Left ventricle myocardium inferior (tissue), 1 donor: ENCODE measurements around the gene NAPA. TPM values are rescaled to one million over a fixed set of nuclear protein-coding genes. Genes with fewer than 3 reads are reported as not detected.

ENCODE experiments used
- DNase-seq: peaks from one replicate; pipeline ENCODE4 v3.0.0-alpha.2; 2020
- H3K27ac ChIP-seq: fragments of 200-600 bp; replicated peaks from 2 replicates; pipeline ENCODE4 v1.8.0; 2021
- H3K27me3 ChIP-seq: fragments of 200-600 bp; 2 replicates; pipeline ENCODE4 v1.8.0; 2021; ENCODE audit warnings: low read depth
- H3K36me3 ChIP-seq: fragments of 200-600 bp; 2 replicates; pipeline ENCODE4 v1.8.0; 2021
- H3K4me1 ChIP-seq: fragments of 200-600 bp; 2 replicates; pipeline ENCODE4 v1.8.0; 2021
- H3K4me3 ChIP-seq: fragments of 200-600 bp; 2 replicates; pipeline ENCODE4 v1.8.0; 2021; ENCODE audit warnings: mild to moderate bottlenecking, moderate library complexity
- H3K9me3 ChIP-seq: fragments of 200-600 bp; replicated peaks from 2 replicates; pipeline ENCODE4 v1.8.0; 2021
- intact Hi-C: fragments of 100-400 bp; cut with micrococcal nuclease; formaldehyde crosslinking; loops from one replicate; pipeline ENCODE4 v1.11.0; 2022
- total RNA-seq: library from RNA; stranded (reverse); fragmentation: NEBNext Ultra II Directional; extraction: Animal tissue kit (Norgen Biotek cat#: 25700); gene quantifications from one replicate; pipeline ENCODE4 v1.2.1, GENCODE V29; 2021
- TF ChIP-seq, protein P1 (sequence below): fragments of 200-600 bp; IDR thresholded peaks from 2 replicates; pipeline ENCODE4 v1.8.0; 2021; ENCODE audit warnings: antibody characterized with exemption, mild to moderate bottlenecking, borderline replicate concordance
- donor health status: DM: no; HTN: yes; CAD: no; lungs with severe emphysema.

NAPA gene
- total RNA-seq, 1 donor from 2014 or later: 120 TPM

DNA sequence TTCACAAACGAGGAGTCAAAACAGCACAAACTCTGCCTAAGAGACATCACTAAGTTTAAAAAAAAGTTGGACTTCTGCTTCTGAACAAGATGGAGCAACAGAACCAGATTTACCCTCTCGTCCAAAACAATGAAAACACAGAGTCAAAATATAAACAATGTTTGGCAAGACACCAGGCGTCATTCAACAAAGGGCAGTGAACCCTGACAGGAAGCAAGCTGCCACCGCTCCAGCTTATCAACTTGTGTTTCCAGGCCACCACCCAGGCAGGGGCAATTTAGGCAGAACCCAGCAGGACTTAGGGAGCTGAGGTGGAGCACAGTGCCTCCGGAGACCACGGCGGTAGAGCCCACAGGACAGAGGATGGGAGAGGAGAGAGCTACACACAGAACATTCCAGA is 8.6 kb upstream of the NAPA start:
- Histone ChIP-seq H3K9me3 (no peaks in the 10 kb centered on the region), H3K27ac (peak overlapping the region; percentile 80), H3K36me3 (no peaks in the 10 kb centered on the region), H3K4me3 (no peak overlapping the region), H3K4me1 (peaks cover 34% of the 10 kb centered on the region), H3K27me3 (no peaks in the 10 kb centered on the region)
- intact Hi-C loops: loop anchor here (10.0 kb wide), 1 partner anchor 71 kb away; no protein-coding TSS in a partner anchor
- DNase-seq: no peak
- TF ChIP-seq, protein P1, sequence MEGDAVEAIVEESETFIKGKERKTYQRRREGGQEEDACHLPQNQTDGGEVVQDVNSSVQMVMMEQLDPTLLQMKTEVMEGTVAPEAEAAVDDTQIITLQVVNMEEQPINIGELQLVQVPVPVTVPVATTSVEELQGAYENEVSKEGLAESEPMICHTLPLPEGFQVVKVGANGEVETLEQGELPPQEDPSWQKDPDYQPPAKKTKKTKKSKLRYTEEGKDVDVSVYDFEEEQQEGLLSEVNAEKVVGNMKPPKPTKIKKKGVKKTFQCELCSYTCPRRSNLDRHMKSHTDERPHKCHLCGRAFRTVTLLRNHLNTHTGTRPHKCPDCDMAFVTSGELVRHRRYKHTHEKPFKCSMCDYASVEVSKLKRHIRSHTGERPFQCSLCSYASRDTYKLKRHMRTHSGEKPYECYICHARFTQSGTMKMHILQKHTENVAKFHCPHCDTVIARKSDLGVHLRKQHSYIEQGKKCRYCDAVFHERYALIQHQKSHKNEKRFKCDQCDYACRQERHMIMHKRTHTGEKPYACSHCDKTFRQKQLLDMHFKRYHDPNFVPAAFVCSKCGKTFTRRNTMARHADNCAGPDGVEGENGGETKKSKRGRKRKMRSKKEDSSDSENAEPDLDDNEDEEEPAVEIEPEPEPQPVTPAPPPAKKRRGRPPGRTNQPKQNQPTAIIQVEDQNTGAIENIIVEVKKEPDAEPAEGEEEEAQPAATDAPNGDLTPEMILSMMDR: no peak

DNA sequence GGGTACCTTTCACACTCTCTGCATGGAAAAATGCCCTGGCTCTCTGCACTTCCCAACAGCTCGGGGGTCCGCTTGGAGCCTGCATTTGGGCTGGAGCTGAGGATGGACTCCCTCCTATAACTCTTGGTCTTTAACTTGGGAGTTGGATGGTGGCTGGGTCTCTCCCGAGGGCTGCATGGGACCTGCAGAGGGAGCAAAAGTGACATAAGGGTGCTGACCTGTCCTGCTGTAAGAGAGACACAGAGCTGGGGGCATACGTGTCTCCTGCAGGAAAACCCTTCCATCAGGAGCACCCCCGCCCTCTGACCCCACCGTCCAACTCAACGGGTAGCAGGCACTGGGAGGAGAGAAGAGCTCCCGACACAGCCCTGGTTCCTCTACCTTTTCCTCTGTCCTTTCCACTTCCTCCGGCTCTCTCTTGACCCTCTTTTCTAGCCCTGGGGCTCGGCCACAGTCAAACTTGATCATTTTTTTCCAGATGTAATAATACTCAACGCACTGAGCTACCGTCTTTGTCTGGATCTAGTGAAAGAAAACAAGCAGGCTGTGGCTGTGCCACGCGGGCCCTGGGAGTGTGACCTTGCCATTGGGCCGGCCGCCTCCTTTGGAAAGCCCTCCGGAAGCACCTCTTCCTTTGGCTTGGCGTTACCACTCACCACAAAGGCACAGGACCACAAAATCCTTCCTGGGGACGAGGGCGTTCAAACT is 6.8 kb upstream of the NAPA start:
- H3K27me3 ChIP-seq: no peaks in the 10 kb centered on the region
- peaks cover 34% of the 10 kb centered on the region for H3K4me1 ChIP-seq
- no peak overlapping the region for H3K4me3 ChIP-seq
- intact Hi-C loops: loop anchor here (10.0 kb wide), 1 partner anchor 73 kb away; no protein-coding TSS in a partner anchor
- TF ChIP-seq, protein P1: peak; percentile 18
- DNase-seq: no peak
- H3K9me3 ChIP-seq: no peaks in the 10 kb centered on the region
- no peaks in the 10 kb centered on the region for H3K36me3 ChIP-seq
- H3K27ac ChIP-seq: peak overlapping the region; percentile 80

DNA sequence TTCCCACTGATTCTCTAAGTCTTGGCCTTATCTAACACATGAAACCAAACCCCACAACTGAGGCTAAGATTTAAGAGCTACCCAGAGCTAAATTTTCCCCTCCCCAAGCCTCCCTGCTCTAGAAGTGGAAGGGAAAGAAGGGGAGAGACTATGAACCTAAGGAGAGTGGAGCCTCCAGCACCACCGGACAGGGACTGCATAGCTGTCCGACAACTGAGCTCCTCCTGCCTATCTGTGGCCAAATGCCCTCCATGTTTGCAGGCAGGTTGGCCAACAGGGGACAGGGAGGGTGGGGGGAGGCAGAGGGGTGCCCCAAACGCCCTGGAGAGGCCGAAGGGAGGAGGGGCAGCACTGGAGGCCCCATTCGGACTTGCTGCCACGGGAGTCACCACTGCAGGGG is 6.0 kb upstream of the NAPA start:
- Histone ChIP-seq H3K4me3 (no peak overlapping the region), H3K4me1 (peaks cover 38% of the 10 kb centered on the region), H3K9me3 (no peaks in the 10 kb centered on the region), H3K27me3 (no peaks in the 10 kb centered on the region), H3K27ac (peak overlapping the region; percentile 80), H3K36me3 (no peaks in the 10 kb centered on the region)
- intact Hi-C loops: loop anchor here (10.0 kb wide), 1 partner anchor 74 kb away; no protein-coding TSS in a partner anchor
- no peak for DNase-seq
- TF ChIP-seq, protein P1: no peak

DNA sequence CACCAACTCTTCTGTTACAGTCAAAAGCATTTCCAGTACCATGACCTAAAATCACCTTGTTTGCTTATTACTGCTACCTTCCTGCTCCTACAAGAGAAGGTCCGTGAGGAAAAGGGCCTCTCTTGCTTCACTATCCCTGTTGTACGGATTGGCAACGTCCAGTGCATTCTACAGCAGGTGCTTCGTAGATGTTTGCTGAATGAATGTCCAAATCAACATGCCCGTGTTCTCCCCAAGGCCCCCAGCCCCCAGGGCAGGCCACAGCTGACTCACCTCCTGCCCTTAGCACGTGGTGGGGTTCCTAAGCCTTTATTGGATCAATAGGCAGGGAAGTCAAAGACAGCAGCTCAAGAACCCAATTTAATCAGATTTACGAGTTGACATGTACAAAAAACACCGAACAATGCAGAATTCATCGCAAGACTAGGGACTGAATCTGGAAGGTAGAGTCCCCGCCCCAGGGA is 5.5 kb upstream of the NAPA start:
- no peak overlapping the region for H3K27ac ChIP-seq
- TF ChIP-seq, protein P1: no peak
- no peaks in the 10 kb centered on the region for H3K36me3 ChIP-seq
- no peaks in the 10 kb centered on the region for H3K9me3 ChIP-seq
- intact Hi-C loops: loop anchor here (10.0 kb wide), 1 partner anchor 74 kb away; no protein-coding TSS in a partner anchor
- no peak for DNase-seq
- no peak overlapping the region for H3K4me3 ChIP-seq
- peaks cover 42% of the 10 kb centered on the region for H3K4me1 ChIP-seq
- H3K27me3 ChIP-seq: no peaks in the 10 kb centered on the region

DNA sequence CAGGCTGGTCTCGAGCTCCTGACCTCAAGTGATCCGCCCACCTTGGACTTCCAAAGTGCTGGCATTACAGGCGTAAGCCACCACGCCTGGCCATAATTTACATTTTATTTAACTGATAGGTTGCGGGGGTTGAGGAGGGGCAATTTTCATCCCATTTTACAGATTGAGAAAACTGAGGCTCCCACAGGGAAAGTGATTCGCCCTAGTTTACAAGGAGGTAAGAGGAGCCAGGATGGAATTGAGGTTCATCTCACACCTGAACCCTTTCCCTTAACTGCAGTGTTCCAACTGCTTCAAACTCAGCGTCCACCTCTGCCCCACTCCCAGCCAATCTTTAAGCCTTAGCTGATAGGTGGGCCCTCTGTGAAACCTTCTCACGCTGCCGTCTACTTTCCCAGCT is 4.0 kb upstream of the NAPA start:
- no peak for DNase-seq

More for the DNA sequence above, 4.0 kb upstream of the NAPA start:
- Histone ChIP-seq H3K9me3 (no peaks in the 10 kb centered on the region), H3K27ac (no peak overlapping the region), H3K36me3 (no peaks in the 10 kb centered on the region), H3K4me1 (peaks cover 48% of the 10 kb centered on the region), H3K4me3 (no peak overlapping the region), H3K27me3 (no peaks in the 10 kb centered on the region)
- intact Hi-C loops: no loop called here
- TF ChIP-seq, protein P1: no peak
